A673 (cell line): ENCODE results near the gene LEFTY1.

Experiments used
- EZH2 ChIP-seq: fragments of 200-600 bp; sonication (generic); IDR thresholded peaks from 2 replicates; pipeline ENCODE4 v1.6.1; 2017; ENCODE audit warnings: borderline replicate concordance, low read depth, mild to moderate bottlenecking, mixed read lengths, antibody characterized with exemption, low read length; ENCODE audit not compliant: poor library complexity, severe bottlenecking
- TF ChIP-seq, protein P1 (sequence below): fragments of 300-800, 200-600 bp; sonication (generic); conservative IDR thresholded peaks from 2 replicates; pipeline ENCODE4 v1.5.1; 2017; ENCODE audit warnings: low read depth, mild to moderate bottlenecking, antibody characterized with exemption, low read length, moderate library complexity, mixed read lengths

DNA sequence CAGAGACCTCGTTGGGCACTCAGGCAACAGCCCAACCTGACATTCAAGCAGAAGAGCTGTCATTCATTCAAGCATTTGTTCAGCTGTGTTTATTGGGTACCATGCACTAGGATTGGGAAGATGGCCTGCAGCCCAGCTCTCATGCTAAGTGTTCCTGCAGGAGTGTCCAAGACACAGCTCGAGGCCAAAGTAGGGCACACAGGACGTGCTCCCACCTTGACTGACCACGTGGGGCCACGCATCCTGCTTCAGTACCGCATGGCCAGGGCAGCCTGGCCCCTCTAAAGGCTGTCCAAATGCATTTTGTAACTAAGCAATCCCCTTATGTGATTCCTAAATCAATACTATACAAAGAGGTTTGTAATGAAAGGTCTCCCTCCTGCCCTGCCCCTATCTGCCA lies 25.4 kb upstream of the LEFTY1 start:
- TF ChIP-seq, protein P1, sequence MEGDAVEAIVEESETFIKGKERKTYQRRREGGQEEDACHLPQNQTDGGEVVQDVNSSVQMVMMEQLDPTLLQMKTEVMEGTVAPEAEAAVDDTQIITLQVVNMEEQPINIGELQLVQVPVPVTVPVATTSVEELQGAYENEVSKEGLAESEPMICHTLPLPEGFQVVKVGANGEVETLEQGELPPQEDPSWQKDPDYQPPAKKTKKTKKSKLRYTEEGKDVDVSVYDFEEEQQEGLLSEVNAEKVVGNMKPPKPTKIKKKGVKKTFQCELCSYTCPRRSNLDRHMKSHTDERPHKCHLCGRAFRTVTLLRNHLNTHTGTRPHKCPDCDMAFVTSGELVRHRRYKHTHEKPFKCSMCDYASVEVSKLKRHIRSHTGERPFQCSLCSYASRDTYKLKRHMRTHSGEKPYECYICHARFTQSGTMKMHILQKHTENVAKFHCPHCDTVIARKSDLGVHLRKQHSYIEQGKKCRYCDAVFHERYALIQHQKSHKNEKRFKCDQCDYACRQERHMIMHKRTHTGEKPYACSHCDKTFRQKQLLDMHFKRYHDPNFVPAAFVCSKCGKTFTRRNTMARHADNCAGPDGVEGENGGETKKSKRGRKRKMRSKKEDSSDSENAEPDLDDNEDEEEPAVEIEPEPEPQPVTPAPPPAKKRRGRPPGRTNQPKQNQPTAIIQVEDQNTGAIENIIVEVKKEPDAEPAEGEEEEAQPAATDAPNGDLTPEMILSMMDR, result no peak
- TF ChIP-seq EZH2, result no peak
